ENCODE data around the gene HYAL3.

- no peak for TF ChIP-seq POLR2AphosphoS5 (IDR thresholded peaks at IDR 0.05)
- no peak for TF ChIP-seq POLR2A (IDR thresholded peaks at IDR 0.05)
- TF ChIP-seq CTCF (IDR thresholded peaks at IDR 0.05) = no peak
These were observed 27.8 kb downstream of the HYAL3 start for GRCh38 chr3:50271314-50271936.

Measured in sigmoid colon (tissue), 4 donors.